Mucosa of gallbladder (tissue), 1 donor: ENCODE results near the gene TEAD3. TPM values are rescaled to one million over a fixed set of nuclear protein-coding genes. Genes with fewer than 3 reads are reported as not detected.

Experiments used
- DNase-seq: peaks from one replicate; pipeline ENCODE4 v3.0.0-alpha.2; 2020; ENCODE audit warnings: low spot score
- total RNA-seq: library from RNA; stranded (reverse); gene quantifications from one replicate; pipeline ENCODE4 v1.2.1, GENCODE V29; 2021
- donor health status: DM: no; HTN: no; CAD: no.

Gene TEAD3
- total RNA-seq, 1 donor from 2014 or later, result 45.3 TPM

GRCh38 chr6:35512740-35513139, 15.9 kb upstream of the TEAD3 start, which contains the start of gene TULP1:
Gene TULP1, minus strand, starts transcription at chr6:35512896. Its CDS starts 38 bp downstream, at chr6:35512858.
- DNase-seq, result no peak

- DNase-seq, result no peak
Measured at GRCh38 chr6:35512006-35512405, 15.1 kb upstream of the TEAD3 start.

- DNase-seq, result no peak
Measured at GRCh38 chr6:35511562-35511941, 14.7 kb upstream of the TEAD3 start.

- DNase-seq, result no peak
Measured at GRCh38 chr6:35510916-35511561, 14.2 kb upstream of the TEAD3 start.

GRCh38 chr6:35508542-35508941, 11.7 kb upstream of the TEAD3 start:
- DNase-seq, result no peak

GRCh38 chr6:35508027-35508426, 11.1 kb upstream of the TEAD3 start:
- DNase-seq, result no peak

- DNase-seq, result no peak
Measured at GRCh38 chr6:35507221-35507620, 10.3 kb upstream of the TEAD3 start.

- no peak for DNase-seq
Measured at GRCh38 chr6:35506536-35506935, 9.7 kb upstream of the TEAD3 start.

- no peak for DNase-seq
Measured at GRCh38 chr6:35505999-35506412, 9.1 kb upstream of the TEAD3 start.

GRCh38 chr6:35503534-35503933, 6.7 kb upstream of the TEAD3 start:
- DNase-seq, result no peak

GRCh38 chr6:35501784-35502183, 4.9 kb upstream of the TEAD3 start:
- no peak for DNase-seq

- DNase-seq, result no peak
Measured at GRCh38 chr6:35500782-35501181, 3.9 kb upstream of the TEAD3 start.

- DNase-seq, result no peak
Measured at GRCh38 chr6:35499372-35499771, 2.5 kb upstream of the TEAD3 start.

- no peak for DNase-seq
Measured at GRCh38 chr6:35498422-35499067, 1.7 kb upstream of the TEAD3 start.

GRCh38 chr6:35497571-35498421, 917 bp upstream of the TEAD3 start:
- peak; percentile 55 for DNase-seq

- no peak for DNase-seq
Measured at GRCh38 chr6:35496036-35496840, 641 bp downstream of the TEAD3 start.

- DNase-seq, result no peak
Measured at GRCh38 chr6:35495258-35496035, 1.4 kb downstream of the TEAD3 start.

- no peak for DNase-seq
Measured at GRCh38 chr6:35494161-35494563, 2.7 kb downstream of the TEAD3 start.

GRCh38 chr6:35493307-35493983, 3.4 kb downstream of the TEAD3 start:
- no peak for DNase-seq

GRCh38 chr6:35492974-35493284, 4.0 kb downstream of the TEAD3 start:
- no peak for DNase-seq
